Smooth muscle cell (in vitro differentiated cells): ENCODE results near the gene IFT172. TPM values are rescaled to one million over a fixed set of nuclear protein-coding genes. Genes with fewer than 3 reads are reported as not detected.

Source experiments
- DNase-seq: peaks from one replicate; lab custom pipeline; 2025; ENCODE audit not compliant: unreplicated experiment; lab: John Stamatoyannopoulos, UW
- H2AFZ ChIP-seq: fragments of 200-600 bp; sonication (generic); 2 replicates; pipeline ENCODE4 v1.6.0; 2016; ENCODE audit warnings: antibody characterized with exemption, low read depth, mild to moderate bottlenecking
- H3F3A ChIP-seq: fragments of 200-600 bp; sonication (generic); 2 replicates; pipeline ENCODE4 v1.6.0; 2017; ENCODE audit warnings: antibody characterized with exemption, low read depth
- H3K27ac ChIP-seq: fragments of 200-600 bp; sonication (generic); 2 replicates; pipeline ENCODE4 v1.5.1; 2016; ENCODE audit warnings: low read depth, mild to moderate bottlenecking
- H3K27me3 ChIP-seq: fragments of 200-600 bp; sonication (generic); 2 replicates; pipeline ENCODE4 v1.6.1; 2016; ENCODE audit warnings: low read depth, mild to moderate bottlenecking
- H3K36me3 ChIP-seq: fragments of 200-600 bp; sonication (generic); 2 replicates; pipeline ENCODE4 v1.5.1; 2016; ENCODE audit warnings: low read depth
- H3K4me1 ChIP-seq: fragments of 200-600 bp; sonication (generic); 2 replicates; pipeline ENCODE4 v1.5.1; 2016; ENCODE audit warnings: low read depth
- H3K4me2 ChIP-seq: fragments of 200-600 bp; sonication (generic); 2 replicates; pipeline ENCODE4 v1.6.0; 2016; ENCODE audit warnings: mild to moderate bottlenecking
- H3K4me3 ChIP-seq: fragments of 200-600 bp; sonication (generic); 2 replicates; pipeline ENCODE4 v1.5.1; 2016; ENCODE audit warnings: mild to moderate bottlenecking
- H3K79me2 ChIP-seq: fragments of 200-600 bp; sonication (generic); 2 replicates; pipeline ENCODE4 v1.6.0; 2016; ENCODE audit warnings: low read depth, mild to moderate bottlenecking
- H3K9ac ChIP-seq: fragments of 200-600 bp; sonication (generic); 2 replicates; pipeline ENCODE4 v1.6.0; 2016; ENCODE audit warnings: low read depth
- H3K9me3 ChIP-seq: fragments of 200-600 bp; sonication (generic); replicated peaks from 2 replicates; pipeline ENCODE4 v1.5.1; 2016; ENCODE audit warnings: low read depth
- H4K20me1 ChIP-seq: fragments of 200-600 bp; sonication (generic); 2 replicates; pipeline ENCODE4 v1.6.0; 2016; ENCODE audit warnings: low read depth
- WGBS: methylation state at CpG from one replicate; pipeline ENCODE4 v1.1.7; 2016; ENCODE audit warnings: low lambda C conversion rate; 5-methylcytosine and 5-hydroxymethylcytosine counted together
- polyA plus RNA-seq: library from polyadenylated mRNA; unstranded; fragments of >200 nt; fragmentation: Nextera tagmentation; extraction: Ambion mirVana; gene quantifications from 2 replicates; pipeline ENCODE4 v1.2.1, GENCODE V29; 2016
- total RNA-seq: library from RNA; depleted of rRNA; stranded (reverse); fragments of >200 nt; gene quantifications from 2 replicates; pipeline ENCODE4 v1.2.3, GENCODE V29; 2014
- TF ChIP-seq, protein P1 (sequence below): fragments of 200-600 bp; sonication (generic); IDR thresholded peaks from 2 replicates; pipeline ENCODE4 v1.5.1; 2017; ENCODE audit warnings: borderline replicate concordance, mild to moderate bottlenecking, antibody characterized with exemption; ENCODE audit not compliant: insufficient read depth, poor library complexity, severe bottlenecking

IFT172 gene
- total and polyA plus RNA-seq, 2 experiments from 2014 or later = 12.5 to 26.3 TPM

DNA sequence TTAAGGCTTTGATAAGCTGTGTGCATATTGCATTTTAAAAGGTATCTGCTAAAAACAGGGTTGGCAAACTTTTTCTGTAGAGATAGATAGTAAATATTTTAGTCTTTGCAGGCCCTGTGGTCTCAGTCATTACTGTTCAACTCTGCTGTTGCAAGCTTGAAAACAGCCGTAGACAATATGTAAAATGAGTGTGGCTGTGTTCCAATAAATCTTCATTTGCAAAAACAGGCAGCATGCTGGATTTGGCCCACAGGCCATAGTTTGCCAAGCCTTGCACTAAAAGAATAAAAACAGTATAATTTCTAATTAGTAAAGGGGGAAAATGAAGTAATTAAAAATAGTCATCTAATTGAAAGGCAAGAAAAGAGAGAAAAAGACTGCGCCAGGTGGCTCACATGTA, 42.4 kb upstream of the IFT172 start:
- no peaks in the 10 kb centered on the region for H3K4me1 ChIP-seq
- H3K27me3 ChIP-seq = peaks cover 17% of the 10 kb centered on the region
- no peaks in the 10 kb centered on the region for H3F3A ChIP-seq
- no peaks in the 10 kb centered on the region for H3K79me2 ChIP-seq
- H3K9ac ChIP-seq = no peak overlapping the region
- H3K36me3 ChIP-seq = no peaks in the 10 kb centered on the region
- H3K9me3 ChIP-seq = no peaks in the 10 kb centered on the region
- no peak overlapping the region for H3K4me3 ChIP-seq
- no peak overlapping the region for H2AFZ ChIP-seq
- no peaks in the 10 kb centered on the region for H4K20me1 ChIP-seq
- TF ChIP-seq, protein P1, sequence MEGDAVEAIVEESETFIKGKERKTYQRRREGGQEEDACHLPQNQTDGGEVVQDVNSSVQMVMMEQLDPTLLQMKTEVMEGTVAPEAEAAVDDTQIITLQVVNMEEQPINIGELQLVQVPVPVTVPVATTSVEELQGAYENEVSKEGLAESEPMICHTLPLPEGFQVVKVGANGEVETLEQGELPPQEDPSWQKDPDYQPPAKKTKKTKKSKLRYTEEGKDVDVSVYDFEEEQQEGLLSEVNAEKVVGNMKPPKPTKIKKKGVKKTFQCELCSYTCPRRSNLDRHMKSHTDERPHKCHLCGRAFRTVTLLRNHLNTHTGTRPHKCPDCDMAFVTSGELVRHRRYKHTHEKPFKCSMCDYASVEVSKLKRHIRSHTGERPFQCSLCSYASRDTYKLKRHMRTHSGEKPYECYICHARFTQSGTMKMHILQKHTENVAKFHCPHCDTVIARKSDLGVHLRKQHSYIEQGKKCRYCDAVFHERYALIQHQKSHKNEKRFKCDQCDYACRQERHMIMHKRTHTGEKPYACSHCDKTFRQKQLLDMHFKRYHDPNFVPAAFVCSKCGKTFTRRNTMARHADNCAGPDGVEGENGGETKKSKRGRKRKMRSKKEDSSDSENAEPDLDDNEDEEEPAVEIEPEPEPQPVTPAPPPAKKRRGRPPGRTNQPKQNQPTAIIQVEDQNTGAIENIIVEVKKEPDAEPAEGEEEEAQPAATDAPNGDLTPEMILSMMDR = no peak
- DNase-seq = no peak
- no peak overlapping the region for H3K27ac ChIP-seq
- WGBS = 96% methylated on average over 2 of the region's 2 CpGs
- no peak overlapping the region for H3K4me2 ChIP-seq

- Histone ChIP-seq H3K27ac (no peak overlapping the region), H3K4me1 (no peaks in the 10 kb centered on the region), H3K9ac (no peak overlapping the region), H2AFZ (no peak overlapping the region), H3K27me3 (no peaks in the 10 kb centered on the region), H4K20me1 (no peaks in the 10 kb centered on the region), H3K9me3 (no peaks in the 10 kb centered on the region), H3K79me2 (no peaks in the 10 kb centered on the region), H3F3A (no peaks in the 10 kb centered on the region), H3K36me3 (no peaks in the 10 kb centered on the region), H3K4me3 (no peak overlapping the region), H3K4me2 (no peak overlapping the region)
- 57% methylated on average over 3 of the region's 3 CpGs for WGBS
- DNase-seq = no peak
- TF ChIP-seq, protein P1 = no peak
Measured at GRCh38 chr2:27527182-27527581, 37.6 kb upstream of the IFT172 start.

- H3K27ac ChIP-seq = no peak overlapping the region
- no peak overlapping the region for H3K4me2 ChIP-seq
- H3F3A ChIP-seq = no peaks in the 10 kb centered on the region
- DNase-seq = no peak
- no peaks in the 10 kb centered on the region for H3K4me1 ChIP-seq
- H4K20me1 ChIP-seq = no peaks in the 10 kb centered on the region
- no peaks in the 10 kb centered on the region for H3K9me3 ChIP-seq
- H3K36me3 ChIP-seq = no peaks in the 10 kb centered on the region
- TF ChIP-seq, protein P1 = no peak
- 89% methylated on average over 7 of the region's 7 CpGs for whole genome bisulfite sequencing
- H3K4me3 ChIP-seq = no peak overlapping the region
- H3K79me2 ChIP-seq = no peaks in the 10 kb centered on the region
- H2AFZ ChIP-seq = no peak overlapping the region
- peaks cover 4% of the 10 kb centered on the region for H3K27me3 ChIP-seq
- H3K9ac ChIP-seq = no peak overlapping the region
Measured at GRCh38 chr2:27522400-27522945, 32.9 kb upstream of the IFT172 start.

GRCh38 chr2:27520316-27520715, 30.8 kb upstream of the IFT172 start:
- Histone ChIP-seq H3K4me3 (no peak overlapping the region), H3F3A (no peaks in the 10 kb centered on the region), H3K27ac (no peak overlapping the region), H3K79me2 (no peaks in the 10 kb centered on the region), H3K9me3 (no peaks in the 10 kb centered on the region), H3K4me1 (no peaks in the 10 kb centered on the region), H3K9ac (no peak overlapping the region), H3K27me3 (peaks cover 4% of the 10 kb centered on the region), H2AFZ (no peak overlapping the region), H3K36me3 (no peaks in the 10 kb centered on the region), H4K20me1 (no peaks in the 10 kb centered on the region), H3K4me2 (no peak overlapping the region)
- WGBS = 95% methylated on average over 2 of the region's 2 CpGs
- TF ChIP-seq, protein P1 = no peak
- DNase-seq = no peak
